Neural progenitor cell (in vitro differentiated cells): ENCODE results near the gene DLG2. TPM values are rescaled to one million over a fixed set of nuclear protein-coding genes. Genes with fewer than 3 reads are reported as not detected.

ENCODE experiments used
- DNase-seq: peaks from one replicate; pipeline ENCODE4 v3.0.0-alpha.2; 2016; ENCODE audit warnings: low spot score
- H2AFZ ChIP-seq: fragments of 200-600 bp; sonication (generic); replicated peaks from 2 replicates; pipeline ENCODE4 v1.6.1; 2016; ENCODE audit warnings: antibody characterized with exemption
- H3F3A ChIP-seq: fragments of 200-600 bp; sonication (generic); 2 replicates; pipeline ENCODE4 v1.6.1; 2016; ENCODE audit warnings: antibody characterized with exemption, low read depth
- H3K27ac ChIP-seq: fragments of 200-600 bp; sonication (generic); 2 replicates; pipeline ENCODE4 v1.5.1; 2016; ENCODE audit warnings: mild to moderate bottlenecking
- H3K27me3 ChIP-seq: fragments of 200-600 bp; sonication (generic); 2 replicates; pipeline ENCODE4 v1.6.1; 2016; ENCODE audit warnings: mild to moderate bottlenecking, moderate library complexity
- H3K36me3 ChIP-seq: fragments of 200-600 bp; sonication (generic); 2 replicates; pipeline ENCODE4 v1.5.1; 2016
- H3K4me1 ChIP-seq: fragments of 200-600 bp; sonication (generic); 2 replicates; pipeline ENCODE4 v1.6.1; 2016; ENCODE audit warnings: mixed run types
- H3K4me2 ChIP-seq: fragments of 200-600 bp; sonication (generic); 2 replicates; pipeline ENCODE4 v1.6.1; 2016
- H3K4me3 ChIP-seq: fragments of 200-600 bp; sonication (generic); 2 replicates; pipeline ENCODE4 v1.5.1; 2016
- H3K79me2 ChIP-seq: fragments of 200-600 bp; sonication (generic); 2 replicates; pipeline ENCODE4 v1.6.1; 2016; ENCODE audit warnings: low read depth
- H3K9ac ChIP-seq: fragments of 200-600 bp; sonication (generic); 2 replicates; pipeline ENCODE4 v1.6.1; 2016
- H3K9me3 ChIP-seq: fragments of 200-600 bp; sonication (generic); 2 replicates; pipeline ENCODE4 v1.5.1; 2016; ENCODE audit warnings: low read depth
- H4K20me1 ChIP-seq: fragments of 200-600 bp; sonication (generic); 2 replicates; pipeline ENCODE4 v1.6.1; 2016; ENCODE audit warnings: low read depth
- H3K27ac Mint-ChIP-seq: 3 replicates; pipeline ENCODE4 v1.8.0; 2021; ENCODE audit warnings: mixed read lengths
- H3K27me3 Mint-ChIP-seq: 2 replicates; pipeline ENCODE4 v1.8.0; 2022; ENCODE audit warnings: low read depth, mild to moderate bottlenecking, inconsistent platforms, moderate library complexity, mixed read lengths; ENCODE audit not compliant: insufficient read depth
- H3K36me3 Mint-ChIP-seq: 3 replicates; pipeline ENCODE4 v1.8.0; 2021; ENCODE audit warnings: mixed read lengths
- H3K4me1 Mint-ChIP-seq: 3 replicates; pipeline ENCODE4 v1.8.0; 2021; ENCODE audit warnings: mixed read lengths
- H3K4me3 Mint-ChIP-seq: 3 replicates; pipeline ENCODE4 v1.8.0; 2021; ENCODE audit warnings: mild to moderate bottlenecking, moderate library complexity, mixed read lengths
- H3K9me3 Mint-ChIP-seq: 3 replicates; pipeline ENCODE4 v1.8.0; 2020; ENCODE audit warnings: mixed read lengths
- CTCF ChIP-seq: fragments of 200-600 bp; sonication (generic); IDR thresholded peaks from 2 replicates; pipeline ENCODE4 v1.5.1; 2017; ENCODE audit warnings: antibody characterized with exemption, mild to moderate bottlenecking
- EZH2 ChIP-seq: fragments of 200-600 bp; sonication (generic); IDR thresholded peaks from 2 replicates; pipeline ENCODE4 v1.6.1; 2017; ENCODE audit warnings: antibody characterized with exemption, mild to moderate bottlenecking, moderate library complexity
- EZH2phosphoT487 ChIP-seq: fragments of 200-600 bp; sonication (generic); IDR thresholded peaks from 2 replicates; pipeline ENCODE4 v1.6.1; 2017; ENCODE audit warnings: antibody characterized with exemption
- total RNA-seq: library from RNA; depleted of rRNA; stranded (reverse); fragments of >200 nt; gene quantifications from 2 replicates; pipeline ENCODE4 v1.2.3, GENCODE V29; 2015; ENCODE audit warnings: low replicate concordance

DLG2 gene
- total RNA-seq, 1 donor from 2014 or later = 7.5 TPM

DNA sequence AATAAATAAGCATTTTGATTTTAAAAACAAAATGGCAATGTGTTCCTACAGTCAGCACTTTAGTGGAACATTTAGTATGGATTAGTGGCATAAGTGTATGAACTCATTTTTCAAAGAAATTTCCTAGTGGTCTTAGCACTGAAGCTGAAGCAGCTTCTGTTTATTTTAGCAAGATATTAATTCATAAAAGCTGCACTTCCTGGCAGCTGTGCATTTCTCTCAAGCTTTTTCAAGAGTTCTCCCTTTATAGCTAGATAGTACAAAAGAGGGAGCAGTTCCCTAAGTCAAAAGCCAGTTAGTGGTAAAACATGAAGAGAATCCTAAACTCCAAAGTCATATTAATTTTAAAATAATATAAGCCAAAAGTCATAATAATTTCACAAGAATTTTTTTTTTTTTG lies 1304.9 kb downstream of the DLG2 start:
- H2AFZ ChIP-seq = no peak overlapping the region
- TF ChIP-seq EZH2 = no peak
- no peak for TF ChIP-seq EZH2phosphoT487
- TF ChIP-seq CTCF = no peak
- no peak for DNase-seq
- H3K27ac ChIP-seq = no peak overlapping the region
- Mint-ChIP-seq H3K36me3 (no peaks in the 10 kb centered on the region), H3K27ac (no peak overlapping the region), H3K9me3 (no peaks in the 10 kb centered on the region), H3K27me3 (peaks cover 2% of the 10 kb centered on the region), H3K4me1 (peaks cover 3% of the 10 kb centered on the region), H3K4me3 (no peak overlapping the region)
- no peak overlapping the region for H3K4me3 ChIP-seq
- no peak overlapping the region for H3K4me2 ChIP-seq
- no peaks in the 10 kb centered on the region for H3K27me3 ChIP-seq
- no peaks in the 10 kb centered on the region for H3K4me1 ChIP-seq
- no peaks in the 10 kb centered on the region for H3K79me2 ChIP-seq
- H3K9ac ChIP-seq = no peak overlapping the region
- no peaks in the 10 kb centered on the region for H3F3A ChIP-seq
- no peaks in the 10 kb centered on the region for H3K36me3 ChIP-seq
- no peaks in the 10 kb centered on the region for H3K9me3 ChIP-seq
- no peaks in the 10 kb centered on the region for H4K20me1 ChIP-seq

GRCh38 chr11:84319863-84320262 lies 1307.3 kb downstream of the DLG2 start:
- Mint-ChIP-seq H3K36me3 (no peaks in the 10 kb centered on the region), H3K9me3 (no peaks in the 10 kb centered on the region), H3K27me3 (peaks cover 2% of the 10 kb centered on the region), H3K4me3 (no peak overlapping the region), H3K27ac (no peak overlapping the region), H3K4me1 (peaks cover 6% of the 10 kb centered on the region)
- no peak for DNase-seq
- H3K27me3 ChIP-seq = no peaks in the 10 kb centered on the region
- TF ChIP-seq EZH2 (no peak), CTCF (no peak), EZH2phosphoT487 (no peak)
- no peak overlapping the region for H2AFZ ChIP-seq
- no peak overlapping the region for H3K4me2 ChIP-seq
- no peaks in the 10 kb centered on the region for H3K9me3 ChIP-seq
- no peaks in the 10 kb centered on the region for H3K36me3 ChIP-seq
- H3K27ac ChIP-seq = no peak overlapping the region
- H3K4me1 ChIP-seq = no peaks in the 10 kb centered on the region
- H3K79me2 ChIP-seq = no peaks in the 10 kb centered on the region
- H4K20me1 ChIP-seq = no peaks in the 10 kb centered on the region
- H3K4me3 ChIP-seq = no peak overlapping the region
- H3F3A ChIP-seq = no peaks in the 10 kb centered on the region
- H3K9ac ChIP-seq = no peak overlapping the region

- H3F3A ChIP-seq = no peaks in the 10 kb centered on the region
- no peaks in the 10 kb centered on the region for H3K9me3 Mint-ChIP-seq
- no peaks in the 10 kb centered on the region for H3K27me3 ChIP-seq
- H3K36me3 Mint-ChIP-seq = no peaks in the 10 kb centered on the region
- peaks cover 6% of the 10 kb centered on the region for H3K4me1 Mint-ChIP-seq
- no peak overlapping the region for H3K27ac ChIP-seq
- no peak overlapping the region for H3K4me3 ChIP-seq
- no peaks in the 10 kb centered on the region for H3K79me2 ChIP-seq
- H3K27me3 Mint-ChIP-seq = no peaks in the 10 kb centered on the region
- H3K4me2 ChIP-seq = peak overlapping the region; percentile 27
- H3K4me3 Mint-ChIP-seq = no peak overlapping the region
- no peaks in the 10 kb centered on the region for H3K4me1 ChIP-seq
- H4K20me1 ChIP-seq = no peaks in the 10 kb centered on the region
- no peaks in the 10 kb centered on the region for H3K9me3 ChIP-seq
- no peak overlapping the region for H3K9ac ChIP-seq
- no peak for TF ChIP-seq CTCF
- TF ChIP-seq EZH2phosphoT487 = no peak
- no peak for TF ChIP-seq EZH2
- DNase-seq = peak; percentile 37
- no peaks in the 10 kb centered on the region for H3K36me3 ChIP-seq
- H3K27ac Mint-ChIP-seq = no peak overlapping the region
- H2AFZ ChIP-seq = peak overlapping the region; percentile 90
Measured at GRCh38 chr11:84316866-84317555, 1310.1 kb downstream of the DLG2 start.
